SH-SY5Y (cell line): ENCODE measurements around the gene INPP5A.

ENCODE experiments used
- GATA2 ChIP-seq: IDR thresholded peaks from 2 replicates; pipeline ENCODE4 v1.6.1; 2011; ENCODE audit warnings: mild to moderate bottlenecking, low read depth, low read length
- GATA3 ChIP-seq: IDR thresholded peaks from 2 replicates; pipeline ENCODE4 v1.6.1; 2011; ENCODE audit warnings: low read depth, mild to moderate bottlenecking, low read length, moderate library complexity

Gene INPP5A

DNA sequence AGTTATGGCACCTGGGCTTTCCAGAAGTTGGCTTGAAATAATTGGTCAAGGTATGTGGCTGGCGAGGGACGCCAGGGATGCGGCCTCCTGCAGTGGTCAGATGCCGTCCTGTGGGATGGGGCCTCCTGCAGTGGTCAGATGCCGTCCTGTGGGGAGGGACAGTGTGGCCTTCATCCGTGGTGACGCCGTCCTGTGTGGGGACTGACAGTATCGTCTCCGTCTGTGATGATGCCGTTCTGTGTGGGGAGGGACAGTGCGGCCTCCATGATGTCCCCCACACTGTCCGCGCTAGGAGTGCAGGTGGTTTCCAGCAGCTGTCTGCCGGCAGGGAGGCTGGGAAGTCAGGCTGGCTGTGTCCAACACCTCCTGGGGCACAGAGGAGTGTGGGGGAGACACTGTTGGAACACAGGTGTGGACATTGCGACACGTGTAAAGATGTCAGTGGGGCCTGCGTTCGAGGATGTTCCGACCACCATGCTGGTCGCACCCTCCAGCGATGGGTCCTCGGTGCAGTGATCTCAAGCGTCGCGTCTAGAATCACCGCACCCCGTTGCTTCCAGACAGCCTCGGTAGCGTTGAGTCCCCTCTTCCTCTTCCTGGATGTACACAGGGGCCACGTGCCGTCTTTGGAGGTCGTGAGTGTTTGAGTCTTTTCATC is 52.6 kb downstream of the INPP5A start:
- TF ChIP-seq GATA3, result no peak
- TF ChIP-seq GATA2, result no peak

DNA sequence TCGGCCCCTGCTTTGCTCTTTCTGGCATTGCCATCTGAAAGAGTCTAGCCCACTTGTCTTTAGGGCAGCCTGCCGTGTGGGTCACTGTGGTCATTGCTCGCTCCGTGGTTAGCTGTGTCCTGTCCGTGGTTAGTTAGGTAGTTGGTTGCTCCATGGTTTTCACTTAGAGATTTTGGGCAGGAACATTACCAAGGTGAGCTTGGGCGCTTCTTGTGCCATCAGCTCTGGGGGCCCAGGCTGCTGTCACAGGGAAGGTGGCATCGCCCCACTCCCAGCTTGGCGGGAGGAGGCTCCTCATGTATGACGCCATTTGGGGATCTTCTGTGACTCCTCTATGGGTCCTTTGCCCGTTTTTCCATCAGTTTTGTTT is 53.1 kb downstream of the INPP5A start:
- TF ChIP-seq GATA3 (no peak), GATA2 (no peak)

GRCh38 chr10:132591166-132591971 is 53.8 kb downstream of the INPP5A start:
- no peak for TF ChIP-seq GATA3
- TF ChIP-seq GATA2, result no peak

- TF ChIP-seq GATA3 (no peak), GATA2 (no peak)
These were observed 55.3 kb downstream of the INPP5A start for GRCh38 chr10:132592790-132593383.

- TF ChIP-seq GATA2 (no peak), GATA3 (no peak)
These were observed 55.8 kb downstream of the INPP5A start for GRCh38 chr10:132593389-132593788.

DNA sequence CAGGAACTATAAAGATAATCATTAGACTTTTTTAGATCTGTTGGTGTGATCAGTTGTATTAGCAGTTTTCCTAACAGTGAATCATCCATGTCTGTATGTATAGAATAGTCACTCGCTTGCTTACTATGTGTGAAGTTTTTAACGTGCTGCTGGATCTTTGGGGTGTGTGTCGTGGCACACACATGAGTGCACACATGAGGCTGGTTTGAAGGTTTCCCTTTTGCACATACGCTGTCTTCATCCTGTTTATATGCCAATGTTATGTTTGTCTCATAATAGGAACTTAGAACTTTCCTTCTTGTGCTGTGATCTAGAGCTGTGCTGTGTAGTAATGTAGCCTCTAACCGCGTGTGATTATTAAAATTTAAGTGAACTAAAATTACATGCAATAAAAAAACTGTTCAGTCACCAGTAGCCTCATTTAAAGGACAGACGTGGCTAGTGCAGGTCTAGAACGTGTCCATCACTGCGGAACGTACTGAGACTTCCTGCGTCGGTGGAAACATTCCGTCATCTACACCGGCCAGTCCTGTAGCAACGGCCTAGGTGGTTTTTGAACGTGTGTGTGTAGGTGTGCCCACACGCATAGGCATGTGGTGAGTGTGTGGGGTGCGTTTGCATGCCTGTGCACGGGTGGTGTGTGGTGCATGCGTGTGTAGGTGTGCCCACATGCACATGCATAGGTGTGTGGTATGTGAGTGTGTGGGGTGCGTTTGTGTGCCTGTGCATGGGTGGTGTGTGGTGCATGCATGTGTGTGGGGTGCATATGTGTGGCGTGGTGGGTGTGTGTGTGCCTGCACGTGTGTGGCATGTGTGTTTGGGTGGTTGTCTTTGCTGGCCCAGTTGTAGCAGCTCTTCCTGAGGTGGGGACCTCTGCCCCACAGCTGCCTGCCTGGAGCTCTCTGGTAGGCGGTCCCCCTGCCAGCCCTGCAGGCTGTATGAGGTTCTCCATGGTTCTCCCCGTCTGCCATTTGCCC is 56.6 kb downstream of the INPP5A start:
- TF ChIP-seq GATA2 (no peak), GATA3 (no peak)

DNA sequence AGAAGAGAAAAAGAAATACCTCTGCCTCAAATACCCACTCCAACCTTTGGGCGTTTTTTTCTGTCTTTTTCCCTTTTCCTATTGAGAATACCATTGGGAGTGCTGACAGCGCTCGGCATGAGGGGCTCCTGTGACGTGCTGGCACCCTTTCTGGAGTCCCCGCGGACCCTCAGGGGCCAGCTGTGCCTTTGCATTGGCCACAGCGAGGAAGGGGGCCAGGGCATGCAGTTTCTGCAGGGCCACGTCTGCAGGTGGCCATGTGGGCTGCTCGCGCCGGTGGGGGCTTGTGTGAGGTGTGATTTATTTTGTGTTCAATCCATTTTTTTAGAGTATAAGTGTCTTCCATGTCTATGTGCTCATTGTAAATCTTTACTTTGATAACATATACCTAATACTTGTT is 57.4 kb downstream of the INPP5A start:
- no peak for TF ChIP-seq GATA2
- no peak for TF ChIP-seq GATA3

DNA sequence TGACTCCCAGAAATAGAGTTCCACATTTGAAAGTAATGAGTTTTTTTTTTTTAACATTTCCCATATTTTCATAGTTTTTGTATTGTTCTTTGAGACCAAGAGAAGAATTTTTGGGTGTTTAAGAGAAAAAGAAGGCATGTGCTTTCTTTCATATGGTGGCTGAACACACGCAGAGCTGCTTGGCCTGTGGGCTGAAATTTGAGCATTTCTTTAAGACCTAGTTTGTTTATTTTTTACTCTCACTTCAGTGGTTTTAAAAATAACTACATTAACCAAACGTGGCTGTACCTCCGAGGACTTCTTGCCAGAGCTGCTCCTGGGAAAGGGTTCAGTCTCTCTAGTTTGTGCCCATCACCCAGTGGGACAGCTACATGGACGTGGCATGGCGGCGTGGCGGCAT is 58.3 kb downstream of the INPP5A start:
- TF ChIP-seq GATA3 (no peak), GATA2 (no peak)

GRCh38 chr10:132596742-132597279 is 59.2 kb downstream of the INPP5A start:
- no peak for TF ChIP-seq GATA3
- TF ChIP-seq GATA2, result no peak

DNA sequence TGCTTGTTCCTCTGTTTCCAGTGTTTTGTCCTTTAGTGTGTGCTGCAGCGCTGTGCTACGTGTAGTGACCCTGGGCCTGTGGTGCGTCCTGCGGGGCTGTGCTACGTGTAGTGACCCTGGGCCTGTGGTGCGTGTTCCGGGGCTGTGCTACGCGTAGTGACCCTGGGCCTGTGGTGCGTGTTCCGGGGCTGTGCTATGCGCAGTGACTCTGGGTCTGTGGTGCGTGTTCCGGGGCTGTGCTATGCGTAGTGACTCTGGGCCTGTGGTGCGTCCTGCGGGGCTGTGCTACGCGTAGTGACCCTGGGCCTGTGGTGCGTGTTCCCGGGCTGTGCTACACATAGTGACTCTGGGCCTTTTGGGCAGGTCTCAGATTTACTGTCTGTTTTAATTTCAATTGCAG is 60.1 kb downstream of the INPP5A start:
- TF ChIP-seq GATA2, result no peak
- TF ChIP-seq GATA3, result no peak

DNA sequence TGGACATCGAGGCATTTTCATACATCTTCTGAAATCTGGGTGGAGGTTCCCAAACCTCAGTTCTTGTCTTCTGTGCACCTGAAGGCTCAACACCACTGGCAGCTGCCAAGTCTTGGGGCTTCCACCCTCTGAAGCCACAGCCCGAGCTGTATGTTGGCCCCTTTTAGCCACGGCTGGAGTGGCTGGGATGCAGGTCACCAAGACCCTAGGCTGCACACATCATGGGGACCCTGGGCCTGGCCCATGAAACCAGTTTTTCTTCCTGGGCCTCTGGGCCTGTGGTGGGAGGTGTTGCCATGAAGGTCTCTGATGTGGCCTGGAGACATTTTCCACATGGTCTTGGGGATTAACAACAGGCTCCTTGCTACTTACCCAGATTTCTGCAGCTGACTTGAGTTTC is 62.1 kb downstream of the INPP5A start:
- TF ChIP-seq GATA3 (no peak), GATA2 (no peak)

- TF ChIP-seq GATA2, result no peak
- no peak for TF ChIP-seq GATA3
These were observed 62.8 kb downstream of the INPP5A start for GRCh38 chr10:132600416-132600815.

DNA sequence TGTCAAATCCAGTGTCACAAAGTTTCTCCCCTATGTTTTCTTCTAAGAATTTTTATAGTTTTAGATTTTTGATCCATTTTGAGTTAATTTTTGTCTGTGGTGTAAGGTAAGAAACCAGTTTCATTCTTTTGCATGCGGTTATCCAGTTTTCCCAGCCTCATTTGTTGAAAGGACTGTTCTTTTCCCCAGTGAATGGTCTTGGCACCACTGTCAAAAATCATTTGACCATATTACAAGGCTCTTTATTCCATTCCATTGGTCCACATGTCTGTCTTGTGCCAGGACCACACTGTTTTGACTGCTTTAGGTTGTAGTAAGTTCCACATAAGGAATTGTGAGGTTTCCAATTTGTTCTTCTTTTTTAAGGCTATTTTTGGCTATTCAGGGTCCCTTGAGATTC is 64.0 kb downstream of the INPP5A start:
- no peak for TF ChIP-seq GATA3
- no peak for TF ChIP-seq GATA2

- TF ChIP-seq GATA2 (no peak), GATA3 (no peak)
These were observed 65.0 kb downstream of the INPP5A start for GRCh38 chr10:132602614-132603013.
